Effector memory CD8-positive, alpha-beta T cell (primary cell): ENCODE results near the gene CTDP1.

Source experiments
- ATAC-seq: fragments of 150-1000 bp; cut with Tn5 transposase; replicated peaks from 2 replicates; pipeline ENCODE4 v1.10.0; 2021; ENCODE audit warnings: mild to moderate bottlenecking, moderate library complexity
- DNase-seq, 3 experiments: peaks; one replicate each; pipeline ENCODE4 v3.0.0; 2021
- H3K27ac Mint-ChIP-seq, 2 donors: one replicate each; pipeline ENCODE4 v1.8.0; 2022; ENCODE audit warnings: mild to moderate bottlenecking in 2 of 2, mixed read lengths in 2 of 2, moderate library complexity in 2 of 2
- H3K27me3 Mint-ChIP-seq, 2 donors: one replicate each; pipeline ENCODE4 v1.8.0; 2022; ENCODE audit warnings: mixed read lengths in 2 of 2
- H3K36me3 Mint-ChIP-seq: one replicate; pipeline ENCODE4 v1.8.0; 2022; ENCODE audit warnings: mild to moderate bottlenecking, moderate library complexity, mixed read lengths; ENCODE audit not compliant: insufficient read depth
- H3K4me1 Mint-ChIP-seq, 2 donors: one replicate each; pipeline ENCODE4 v1.8.0; 2022; ENCODE audit warnings: low read depth in 2 of 2, mixed read lengths in 2 of 2
- H3K4me3 Mint-ChIP-seq, 2 donors: one replicate each; pipeline ENCODE4 v1.8.0; 2022; ENCODE audit warnings: mild to moderate bottlenecking in 2 of 2, mixed read lengths in 2 of 2, moderate library complexity in 2 of 2
- H3K9me3 Mint-ChIP-seq, 2 donors: one replicate each; pipeline ENCODE4 v1.8.0; 2022; ENCODE audit warnings: mixed read lengths in 2 of 2

CTDP1 gene

DNA sequence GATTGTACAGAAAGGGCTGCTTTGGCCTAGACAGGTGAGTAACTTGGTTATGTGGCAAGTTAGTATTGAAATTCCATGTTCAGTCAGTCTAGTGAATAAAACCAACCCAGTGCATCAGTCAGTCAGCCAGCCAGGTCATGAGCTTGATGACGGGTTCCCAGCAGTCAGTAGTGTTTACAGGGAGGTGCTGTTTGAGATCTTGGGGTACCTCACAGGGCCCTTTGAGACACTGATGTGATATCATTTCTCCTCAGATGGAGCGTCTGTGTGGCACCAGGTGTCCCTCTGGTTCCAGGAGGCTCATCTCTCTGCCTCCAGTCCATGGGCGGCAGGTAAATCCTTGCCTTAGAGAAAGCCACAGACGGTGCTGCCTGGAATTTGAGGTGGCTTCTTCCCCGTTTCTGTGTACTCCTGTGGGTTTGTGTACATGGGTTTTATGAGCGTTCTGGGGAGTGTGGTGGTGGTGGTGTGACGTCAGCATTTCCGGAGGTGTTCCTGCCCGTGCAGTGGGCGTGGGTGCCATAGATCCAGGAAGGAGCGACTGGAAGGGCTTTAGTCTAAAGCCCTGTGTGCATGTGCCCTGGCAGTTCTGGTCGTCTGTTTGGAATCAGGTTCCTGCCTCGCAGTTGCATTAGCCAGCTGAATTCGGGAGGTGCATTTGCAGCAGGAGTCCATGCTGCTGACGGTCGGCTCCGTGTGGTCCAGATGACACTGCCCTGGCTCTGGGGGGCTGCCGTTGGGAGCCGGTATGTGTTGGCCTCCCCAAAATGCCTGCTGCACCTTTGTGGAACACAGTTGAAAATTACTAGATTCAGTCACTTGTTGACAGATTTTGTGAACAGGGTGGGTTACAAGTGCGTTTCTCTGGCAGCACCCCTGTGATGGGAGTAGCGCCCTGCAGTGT, 2.1 kb downstream of the CTDP1 start:
- peak; percentile 58 to 62 (median 61) for DNase-seq
- Mint-ChIP-seq H3K27me3 (no peaks in the 10 kb centered on the region), H3K9me3 (no peaks in the 10 kb centered on the region), H3K36me3 (peaks cover 56% of the 10 kb centered on the region), H3K4me1 (peaks cover 60 to 62% of the 10 kb centered on the region in 2 donors), H3K4me3 (peak overlapping the region; percentile 92 to 93), H3K27ac (peak overlapping the region; percentile 93 to 95)
- ATAC-seq: peak; percentile 3

DNA sequence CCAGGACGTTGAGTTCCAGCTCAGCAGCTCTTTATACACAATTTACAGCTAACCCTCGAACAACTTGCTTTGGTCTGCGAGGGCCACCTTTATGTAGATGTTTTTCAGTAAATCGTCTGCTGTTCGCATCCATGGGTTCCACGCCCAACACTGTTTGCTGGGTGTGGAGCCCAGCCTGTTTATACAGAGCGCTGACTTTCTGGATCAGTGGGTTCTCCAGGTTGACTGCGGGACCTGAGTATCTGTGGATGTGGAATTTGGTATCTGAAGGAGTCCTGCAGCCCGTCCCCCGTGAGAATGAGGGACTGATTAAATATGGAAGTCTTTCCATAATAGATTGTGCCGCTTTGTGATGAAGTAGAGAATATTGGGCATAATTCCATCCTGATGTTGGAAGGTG, 2.9 kb downstream of the CTDP1 start:
- peak overlapping the region; percentile 56 to 93 for H3K4me3 Mint-ChIP-seq
- no peak for DNase-seq
- peak overlapping the region; percentile 84 to 95 for H3K27ac Mint-ChIP-seq

DNA sequence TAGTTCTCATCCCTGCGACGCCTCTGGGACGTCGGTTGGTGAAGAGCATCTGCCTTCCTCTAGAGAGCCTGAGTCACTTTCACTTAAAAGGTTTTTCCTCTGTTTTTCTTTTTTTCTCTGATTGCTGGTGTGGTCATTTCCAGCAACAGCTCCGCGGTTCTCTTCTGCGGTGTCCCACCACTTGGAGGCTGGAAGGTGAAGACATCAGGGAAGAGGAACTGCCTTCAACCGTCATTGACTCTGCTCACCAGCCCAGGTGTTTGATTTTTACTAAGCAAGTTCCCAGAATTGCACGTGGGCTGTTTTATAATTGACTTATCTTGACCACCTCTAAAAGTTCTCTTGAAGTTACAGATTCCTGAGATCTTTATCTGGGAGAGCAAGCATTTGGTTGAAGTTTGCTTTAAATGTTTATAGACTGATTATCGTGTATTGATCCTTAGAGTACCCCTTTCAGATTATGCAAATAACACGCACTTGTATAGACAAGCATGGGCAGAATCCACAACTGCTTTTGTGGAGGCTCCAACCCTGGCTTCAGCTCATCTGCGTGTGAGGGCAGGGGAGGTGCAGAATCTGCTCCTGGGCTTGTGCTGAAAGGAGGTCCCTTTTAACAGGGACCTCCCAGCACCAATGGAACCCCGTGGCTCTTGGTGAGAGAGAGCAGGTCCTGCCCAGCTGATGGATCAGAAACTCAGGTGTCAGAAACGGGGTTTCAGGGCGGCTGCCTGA, 3.5 kb downstream of the CTDP1 start:
- H3K36me3 Mint-ChIP-seq: peaks cover 62% of the 10 kb centered on the region

More for the DNA sequence above, 2.9 kb downstream of the CTDP1 start:
- Mint-ChIP-seq H3K9me3 (no peaks in the 10 kb centered on the region), H3K4me1 (peaks cover 58 to 62% of the 10 kb centered on the region in 2 donors), H3K27me3 (no peaks in the 10 kb centered on the region), H3K36me3 (peaks cover 56% of the 10 kb centered on the region)
- ATAC-seq: no peak

DNA sequence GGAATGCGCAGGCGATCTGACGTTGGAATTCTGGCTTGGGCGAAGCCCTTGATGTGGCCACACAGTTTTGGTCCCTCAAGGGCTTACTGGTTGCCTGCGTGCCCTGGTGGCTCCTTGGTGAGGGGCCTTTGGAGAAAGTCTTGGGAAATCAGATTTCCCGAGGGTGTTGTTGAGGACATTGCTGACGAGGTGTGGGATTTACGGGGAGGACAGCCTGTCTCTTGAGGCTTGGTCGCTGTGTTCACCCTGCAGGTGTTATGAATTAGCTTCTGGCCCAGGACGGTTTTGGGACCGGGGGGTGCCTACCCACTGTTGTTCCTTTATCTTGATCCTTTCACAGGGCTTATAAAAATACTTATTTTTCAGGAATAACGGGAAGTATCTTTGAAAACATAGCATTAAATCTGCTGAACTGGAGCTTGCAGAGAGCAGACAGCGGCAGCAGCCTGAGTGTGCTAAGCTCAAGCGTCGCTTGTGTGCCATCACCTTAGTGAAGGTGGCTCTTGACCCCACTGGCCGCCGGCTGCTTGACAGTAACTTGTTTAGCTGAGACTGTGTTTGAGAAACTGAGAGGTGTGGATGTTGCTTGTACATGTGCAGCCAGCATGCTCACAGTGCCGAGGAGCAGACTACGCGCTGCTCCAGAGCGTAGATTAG, 4.2 kb downstream of the CTDP1 start:
- no peak for ATAC-seq
- Mint-ChIP-seq H3K4me1 (peaks cover 58% of the 10 kb centered on the region in 2 donors), H3K4me3 (peak overlapping the region; percentile 56 to 93), H3K36me3 (peaks cover 68% of the 10 kb centered on the region), H3K9me3 (no peaks in the 10 kb centered on the region), H3K27me3 (no peaks in the 10 kb centered on the region), H3K27ac (peak overlapping the region; percentile 78 to 95)
- DNase-seq: no peak

More for the DNA sequence above, 3.5 kb downstream of the CTDP1 start:
- Mint-ChIP-seq H3K27me3 (no peaks in the 10 kb centered on the region), H3K27ac (peak overlapping the region; percentile 84 to 95), H3K4me3 (peak overlapping the region; percentile 56 to 93), H3K9me3 (no peaks in the 10 kb centered on the region), H3K4me1 (peaks cover 62% of the 10 kb centered on the region in 2 donors)
- DNase-seq (no peak), ATAC-seq (no peak)

DNA sequence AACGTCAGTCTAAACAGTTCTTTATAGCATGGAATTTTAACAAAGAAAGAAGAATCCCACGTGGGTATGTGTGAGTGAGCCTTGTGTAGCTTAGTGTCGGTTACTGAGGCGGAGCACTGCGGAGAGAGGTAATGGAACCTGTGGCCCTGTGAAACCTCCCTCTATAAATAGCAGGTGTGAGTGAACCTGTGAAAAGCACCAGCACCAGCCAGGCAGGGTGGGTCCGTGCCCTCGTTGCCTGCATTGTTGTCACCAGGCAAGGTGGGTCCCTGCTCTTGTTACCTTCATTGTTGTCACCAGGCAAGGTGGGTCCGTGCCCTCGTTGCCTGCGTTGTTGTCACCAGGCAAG, 4.7 kb downstream of the CTDP1 start:
- H3K4me3 Mint-ChIP-seq: peak overlapping the region; percentile 56 to 93
- ATAC-seq: peak; percentile 12
- peaks cover 67% of the 10 kb centered on the region for H3K36me3 Mint-ChIP-seq
- DNase-seq: peak in 2 of 3 experiments; percentile 24 to 30
- H3K9me3 Mint-ChIP-seq: no peaks in the 10 kb centered on the region
- H3K4me1 Mint-ChIP-seq: peaks cover 61% of the 10 kb centered on the region in 2 donors
- no peaks in the 10 kb centered on the region for H3K27me3 Mint-ChIP-seq
- H3K27ac Mint-ChIP-seq: peak overlapping the region; percentile 78 to 95

DNA sequence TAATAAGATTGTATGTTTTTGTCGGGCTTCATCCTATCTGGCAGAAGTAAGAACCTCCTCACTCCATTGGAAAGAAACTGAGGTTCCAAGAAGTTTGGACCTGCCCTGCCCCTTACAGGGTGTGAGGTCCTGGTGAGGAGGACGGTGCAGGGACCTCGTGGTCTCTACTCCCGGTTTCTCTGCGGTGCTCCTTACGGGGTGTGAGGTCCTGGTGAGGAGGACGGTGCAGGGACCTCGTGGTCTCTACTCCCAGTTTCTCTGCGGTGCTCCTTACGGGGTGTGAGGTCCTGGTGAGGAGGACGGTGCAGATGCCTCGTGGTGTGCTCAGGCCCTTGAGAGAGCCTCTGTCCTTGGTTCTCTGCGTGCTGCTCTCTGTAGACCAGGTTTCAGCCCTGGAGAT, 5.2 kb downstream of the CTDP1 start:
- Mint-ChIP-seq H3K4me3 (peak overlapping the region; percentile 56 to 93), H3K4me1 (peaks cover 61 to 62% of the 10 kb centered on the region in 2 donors), H3K27me3 (no peaks in the 10 kb centered on the region), H3K36me3 (peaks cover 63% of the 10 kb centered on the region), H3K9me3 (no peaks in the 10 kb centered on the region), H3K27ac (peak overlapping the region; percentile 78 to 95)
- no peak for DNase-seq
- ATAC-seq: no peak

DNA sequence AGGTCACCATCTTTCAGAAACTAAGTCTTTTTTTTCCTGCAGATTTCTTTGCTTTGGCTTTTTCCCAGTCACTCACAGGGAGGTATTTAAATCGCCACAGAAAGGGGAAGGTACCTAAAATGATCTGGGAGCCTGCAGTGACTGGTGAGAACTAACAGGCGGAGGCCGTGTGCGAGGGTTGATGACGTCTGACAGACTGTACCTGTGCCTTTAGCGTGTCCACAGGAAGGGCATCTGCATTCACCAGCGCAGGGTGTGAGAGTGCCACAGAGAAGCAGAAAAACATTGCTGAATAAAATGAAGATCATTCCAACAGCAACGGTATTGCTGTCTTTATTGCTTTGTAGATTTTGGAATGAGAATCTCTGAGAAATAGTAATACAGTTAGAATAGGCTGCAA, 5.7 kb downstream of the CTDP1 start:
- peak overlapping the region; percentile 56 to 93 for H3K4me3 Mint-ChIP-seq

DNA sequence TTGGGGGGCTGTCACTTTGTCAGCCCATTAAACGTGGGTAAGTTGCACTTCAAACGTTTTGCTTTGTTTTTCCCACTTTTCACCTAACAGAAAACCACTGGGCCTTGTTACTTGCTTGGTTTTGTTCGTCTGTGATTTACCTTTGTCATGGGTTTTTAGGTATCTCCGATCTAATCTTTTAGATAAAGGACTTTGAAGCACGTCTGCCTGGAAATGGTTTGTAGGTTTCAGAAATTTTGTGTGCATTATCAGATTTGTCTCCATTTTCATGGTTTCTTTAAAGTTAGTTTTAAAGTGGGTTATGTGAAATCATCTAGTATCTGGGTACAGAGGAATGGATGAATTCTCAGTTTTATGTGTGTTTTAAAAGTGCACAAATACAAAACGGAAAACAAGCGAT, 6.4 kb downstream of the CTDP1 start:
- ATAC-seq (no peak), DNase-seq (no peak)
- Mint-ChIP-seq H3K4me1 (peaks cover 63 to 64% of the 10 kb centered on the region in 2 donors), H3K27me3 (no peaks in the 10 kb centered on the region), H3K4me3 (peak overlapping the region in 1 of 2 donors; percentile 22), H3K36me3 (peaks cover 64% of the 10 kb centered on the region), H3K27ac (peak overlapping the region; percentile 52 to 95), H3K9me3 (no peaks in the 10 kb centered on the region)

More for the DNA sequence above, 5.7 kb downstream of the CTDP1 start:
- Mint-ChIP-seq H3K36me3 (peaks cover 64% of the 10 kb centered on the region), H3K27me3 (no peaks in the 10 kb centered on the region), H3K4me1 (peaks cover 66 to 67% of the 10 kb centered on the region in 2 donors), H3K9me3 (no peaks in the 10 kb centered on the region), H3K27ac (peak overlapping the region; percentile 78 to 95)
- ATAC-seq (peak; percentile 31), DNase-seq (no peak)

DNA sequence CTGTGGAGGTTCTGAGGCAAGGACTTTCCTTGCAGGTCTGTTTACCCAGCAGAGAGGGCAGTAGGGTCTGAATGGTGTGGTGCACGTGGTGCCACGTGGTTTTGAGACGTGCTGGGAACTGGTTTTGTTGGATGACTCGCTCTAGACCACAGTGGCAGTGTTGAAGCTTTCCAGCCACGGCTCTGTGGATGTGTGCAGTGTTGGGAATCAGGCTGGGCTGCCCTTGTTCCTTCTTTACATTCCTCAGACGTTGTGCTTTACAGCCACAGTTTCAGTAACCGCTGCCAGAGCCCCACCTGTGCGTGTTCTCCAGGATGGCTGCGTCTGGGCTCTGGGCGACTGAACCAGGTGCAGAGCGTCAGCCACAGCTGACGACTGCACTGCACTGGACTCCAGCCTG, 8.2 kb downstream of the CTDP1 start:
- DNase-seq (no peak), ATAC-seq (no peak)
- H3K9me3 Mint-ChIP-seq: no peaks in the 10 kb centered on the region
- H3K27me3 Mint-ChIP-seq: no peaks in the 10 kb centered on the region
- peak overlapping the region in 1 of 2 donors; percentile 35 for H3K27ac Mint-ChIP-seq
- H3K4me1 Mint-ChIP-seq: peaks cover 57 to 58% of the 10 kb centered on the region in 2 donors
- H3K4me3 Mint-ChIP-seq: no peak overlapping the region
- H3K36me3 Mint-ChIP-seq: peaks cover 59% of the 10 kb centered on the region

DNA sequence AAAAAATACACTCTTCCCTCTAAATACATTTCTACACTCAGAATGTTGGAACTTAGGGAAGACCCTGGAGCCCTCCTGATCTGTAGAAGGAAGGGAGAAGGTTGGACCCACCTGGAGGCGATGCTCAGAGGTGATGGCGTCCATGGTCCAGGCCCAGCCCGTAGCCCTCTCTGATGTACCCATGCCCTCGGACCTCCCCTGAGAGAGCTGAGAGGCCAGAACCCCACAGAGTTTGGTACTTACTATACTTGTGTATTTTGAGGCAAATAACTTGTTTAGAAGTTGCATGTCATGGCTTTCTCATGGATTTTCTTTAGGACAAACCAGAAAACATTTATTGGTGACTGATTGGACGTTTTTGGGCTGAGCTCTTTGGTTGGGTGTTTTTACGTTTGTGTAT, 10.5 kb downstream of the CTDP1 start:
- Mint-ChIP-seq H3K9me3 (no peaks in the 10 kb centered on the region), H3K4me1 (peaks cover 42 to 43% of the 10 kb centered on the region in 2 donors), H3K36me3 (peaks cover 62% of the 10 kb centered on the region), H3K27me3 (no peaks in the 10 kb centered on the region), H3K27ac (peak overlapping the region; percentile 58 to 82), H3K4me3 (peak overlapping the region in 1 of 2 donors; percentile 13)
- DNase-seq (no peak), ATAC-seq (no peak)

DNA sequence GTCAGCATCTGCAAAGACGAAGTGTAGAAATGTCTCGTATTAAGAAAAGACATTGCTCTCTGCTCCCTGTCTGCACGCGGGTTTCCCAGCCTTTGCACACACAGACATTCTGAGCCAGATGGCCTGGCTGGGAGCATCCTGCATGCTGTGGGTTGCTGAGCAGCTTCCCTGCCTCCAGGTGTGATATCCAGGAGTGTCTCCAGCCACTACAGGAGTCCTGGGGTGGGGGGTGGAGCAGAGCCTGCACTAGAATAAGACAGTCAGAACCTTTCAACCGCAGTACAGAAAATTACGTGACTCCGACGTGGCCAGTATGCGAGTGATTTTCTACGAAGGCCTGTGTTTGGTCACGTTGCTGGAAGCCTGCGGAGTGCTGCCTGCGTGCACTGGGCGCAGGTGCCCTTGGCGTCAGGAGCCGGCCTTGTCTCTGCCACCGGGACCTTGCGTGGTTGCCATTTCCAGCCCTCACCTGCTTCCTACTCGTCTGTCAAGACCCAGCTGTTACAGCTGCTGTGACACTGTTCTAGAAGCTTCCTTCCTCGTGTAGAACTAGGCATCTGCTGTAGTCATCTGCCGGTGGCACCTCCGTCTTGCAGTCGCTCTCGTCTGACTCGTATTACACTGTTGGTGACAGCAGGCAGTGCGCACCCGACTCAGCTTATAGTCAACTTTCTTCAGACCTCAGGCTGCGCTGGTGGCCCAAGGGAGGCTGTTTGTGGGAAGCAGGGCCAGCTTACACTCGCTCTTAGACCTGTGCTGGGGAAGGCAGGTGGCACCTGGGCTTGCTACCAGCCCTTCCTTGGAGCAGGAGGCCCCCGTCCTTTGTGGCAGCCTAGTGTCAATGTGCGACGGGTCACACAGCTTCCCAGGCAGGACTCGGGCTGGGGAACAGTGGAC, 11.2 kb downstream of the CTDP1 start:
- peaks cover 68% of the 10 kb centered on the region for H3K36me3 Mint-ChIP-seq
- no peaks in the 10 kb centered on the region for H3K9me3 Mint-ChIP-seq
- peak overlapping the region; percentile 25 to 49 for H3K4me3 Mint-ChIP-seq
- H3K4me1 Mint-ChIP-seq: peaks cover 37 to 39% of the 10 kb centered on the region in 2 donors
- H3K27ac Mint-ChIP-seq: peak overlapping the region in 1 of 2 donors; percentile 82
- ATAC-seq (peak; percentile 19), DNase-seq (no peak)
- H3K27me3 Mint-ChIP-seq: no peaks in the 10 kb centered on the region

DNA sequence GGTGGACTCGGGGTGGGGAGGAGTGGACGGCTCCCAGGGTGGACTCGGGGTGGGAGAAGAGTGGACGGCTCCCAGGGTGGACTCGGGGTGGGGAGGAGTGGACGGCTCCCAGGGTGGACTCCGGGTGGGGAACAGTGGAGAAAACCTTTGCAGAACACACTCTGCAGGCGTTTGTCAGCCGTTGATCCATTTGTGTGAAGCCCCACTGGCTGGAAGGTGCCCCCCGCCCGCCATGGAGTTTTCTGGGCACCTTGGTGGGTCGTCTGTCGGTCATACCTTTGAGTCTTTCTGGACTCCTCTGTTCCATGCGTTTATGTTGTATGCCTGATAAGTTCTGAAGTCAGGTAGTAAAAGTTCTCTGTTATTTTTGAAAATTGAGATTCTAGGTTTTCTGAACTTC, 12.5 kb downstream of the CTDP1 start:
- H3K4me3 Mint-ChIP-seq: peak overlapping the region in 1 of 2 donors; percentile 40
- no peaks in the 10 kb centered on the region for H3K9me3 Mint-ChIP-seq
- peaks cover 80% of the 10 kb centered on the region for H3K36me3 Mint-ChIP-seq
- ATAC-seq (no peak), DNase-seq (no peak)
- peaks cover 31 to 35% of the 10 kb centered on the region in 2 donors for H3K4me1 Mint-ChIP-seq
- H3K27me3 Mint-ChIP-seq: no peaks in the 10 kb centered on the region
- H3K27ac Mint-ChIP-seq: peak overlapping the region; percentile 35 to 78
